ENCODE measurements around the gene DDX49. TPM values are rescaled to one million over a fixed set of nuclear protein-coding genes. Genes with fewer than 3 reads are reported as not detected.

The DDX49 gene
- total RNA-seq, 1 donor from 2014 or later: 22.4 TPM

- Histone ChIP-seq H3K36me3 (no peaks in the 10 kb centered on the region), H3K4me3 (no peak overlapping the region), H3K27ac (replicated peaks) (peak overlapping the region; percentile 59), H3K27me3 (ENCODE audit: low read depth) (no peaks in the 10 kb centered on the region), H3K4me1 (peaks cover 20% of the 10 kb centered on the region), H3K9me3 (replicated peaks) (no peaks in the 10 kb centered on the region)
- intact Hi-C loops (cut with micrococcal nuclease): no loop called here
- no peak for TF ChIP-seq CTCF (IDR thresholded peaks at IDR 0.05; ENCODE audit: borderline replicate concordance)
- no peak for DNase-seq
These were observed 52.8 kb downstream of the DDX49 start for GRCh38 chr19:18972301-18972811.

DNA sequence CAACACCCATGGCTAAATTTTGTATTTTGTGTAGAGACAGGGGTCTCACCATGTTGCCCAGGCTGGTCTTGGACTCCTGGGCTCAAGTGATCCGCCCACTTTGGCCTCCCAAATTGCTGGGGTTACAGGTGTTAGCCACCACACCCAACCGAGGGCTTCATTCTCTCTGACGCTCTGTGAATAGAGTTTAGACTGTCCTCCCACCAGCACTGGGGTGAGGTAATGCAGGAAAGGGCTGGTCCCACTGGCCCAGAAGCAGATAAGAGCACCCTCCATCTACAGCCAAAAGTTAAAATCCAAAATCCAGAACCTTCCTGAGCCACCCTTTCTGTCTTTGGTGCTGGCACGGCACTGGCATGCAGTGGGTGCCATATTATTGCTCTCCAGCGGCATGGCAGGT is 53.3 kb downstream of the DDX49 start:
- peak overlapping the region; percentile 59 for H3K27ac ChIP-seq (replicated peaks)
- intact Hi-C loops (cut with micrococcal nuclease): no loop called here
- peaks cover 19% of the 10 kb centered on the region for H3K4me1 ChIP-seq
- no peaks in the 10 kb centered on the region for H3K36me3 ChIP-seq
- no peak for TF ChIP-seq CTCF (IDR thresholded peaks at IDR 0.05; ENCODE audit: borderline replicate concordance)
- H3K9me3 ChIP-seq (replicated peaks): no peaks in the 10 kb centered on the region
- no peaks in the 10 kb centered on the region for H3K27me3 ChIP-seq (ENCODE audit: low read depth)
- no peak overlapping the region for H3K4me3 ChIP-seq
- no peak for DNase-seq

DNA sequence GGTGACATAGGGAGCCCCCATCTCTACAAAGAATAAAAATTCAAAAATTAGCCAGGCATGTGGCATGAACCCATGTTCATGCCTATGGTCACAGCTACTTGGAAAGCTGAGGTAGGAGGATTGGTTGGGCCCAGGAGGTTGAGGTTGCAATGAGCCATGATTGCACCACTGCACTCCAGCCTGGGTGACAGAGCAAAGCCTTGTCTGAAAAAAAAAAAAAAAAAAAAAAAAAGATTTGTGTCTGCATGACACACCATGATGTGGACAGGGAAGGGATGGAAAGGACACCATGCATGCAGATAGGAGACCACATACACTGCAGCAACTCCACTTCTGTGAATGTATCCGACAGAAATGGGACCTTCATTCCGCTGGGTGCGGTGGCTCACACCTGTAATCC is 55.5 kb downstream of the DDX49 start:
- H3K36me3 ChIP-seq: no peaks in the 10 kb centered on the region
- no peak overlapping the region for H3K27ac ChIP-seq (replicated peaks)
- DNase-seq: no peak
- no peaks in the 10 kb centered on the region for H3K9me3 ChIP-seq (replicated peaks)
- H3K4me1 ChIP-seq: peaks cover 14% of the 10 kb centered on the region
- TF ChIP-seq CTCF (IDR thresholded peaks at IDR 0.05; ENCODE audit: borderline replicate concordance): no peak
- no peaks in the 10 kb centered on the region for H3K27me3 ChIP-seq (ENCODE audit: low read depth)
- intact Hi-C loops (cut with micrococcal nuclease): no loop called here
- no peak overlapping the region for H3K4me3 ChIP-seq

- Histone ChIP-seq H3K4me1 (peaks cover 14% of the 10 kb centered on the region), H3K27ac (replicated peaks) (no peak overlapping the region)
- no peak for TF ChIP-seq CTCF (IDR thresholded peaks at IDR 0.05; ENCODE audit: borderline replicate concordance)
These were observed 56.4 kb downstream of the DDX49 start for GRCh38 chr19:18975869-18976268.

More at GRCh38 chr19:18975869-18976268, 56.4 kb downstream of the DDX49 start:
- H3K4me3 ChIP-seq: no peak overlapping the region
- no peaks in the 10 kb centered on the region for H3K36me3 ChIP-seq
- intact Hi-C loops (cut with micrococcal nuclease): no loop called here
- DNase-seq: no peak
- no peaks in the 10 kb centered on the region for H3K27me3 ChIP-seq (ENCODE audit: low read depth)
- no peaks in the 10 kb centered on the region for H3K9me3 ChIP-seq (replicated peaks)

Other genes with a start within 250 kb of the DDX49 start
- 9.7 TPM for gene CRTC1, start 236.0 kb upstream of the DDX49 start, total RNA-seq
- gene COMP, start 128.4 kb upstream of the DDX49 start, total RNA-seq: 1.2 TPM
- 32.3 TPM for gene UPF1, start 87.8 kb upstream of the DDX49 start, total RNA-seq
- 1.4 TPM for gene CERS1, start 23.6 kb upstream of the DDX49 start, total RNA-seq
- gene COPE, start 328 bp upstream of the DDX49 start, total RNA-seq: 128 TPM
- gene HOMER3, start 21.5 kb downstream of the DDX49 start, total RNA-seq: 14.7 TPM
- gene SUGP2, start 113.8 kb downstream of the DDX49 start, total RNA-seq: 68.2 TPM
- 15.0 TPM for gene ARMC6, start 113.9 kb downstream of the DDX49 start, total RNA-seq
- gene SLC25A42, start 144.3 kb downstream of the DDX49 start, total RNA-seq: 27.2 TPM
- gene TMEM161A, start 218.8 kb downstream of the DDX49 start, total RNA-seq: 22.9 TPM